H1 (cell line): ENCODE data around the gene DNAJC22. TPM values are rescaled to one million over a fixed set of nuclear protein-coding genes. Genes with fewer than 3 reads are reported as not detected.

Experiments
- CTCF ChIA-PET: fragments of 300-600 bp; sonication (Branson Sonifier 250); formaldehyde crosslinking; loops from one replicate; lab custom pipeline; 2021; ENCODE audit not compliant: partially characterized antibody; lab: Charles Lee
- POLR2A ChIA-PET: fragments of 300-600 bp; sonication (Branson Sonifier 250); formaldehyde crosslinking; loops from one replicate; lab custom pipeline; 2021; ENCODE audit warnings: inconsistent platforms; ENCODE audit not compliant: partially characterized antibody; lab: Charles Lee
- DNase-seq, 2 experiments: peaks; one replicate each; pipeline versions ENCODE4 v3.0.0 to v3.0.0-alpha.2; 2010 to 2022; ENCODE audit warnings: low spot score in 2 of 2, low read depth in 1 of 2, mixed read lengths in 1 of 2
- FAIRE-seq: peaks from 2 replicates; lab custom pipeline; 2011; peaks lifted over from hg19 to GRCh38; lab: Jason Lieb, UNC
- H2AFZ ChIP-seq: 2 replicates; pipeline ENCODE4 v1.8.1; 2012; ENCODE audit warnings: low read length, inconsistent platforms
- H2AK5ac ChIP-seq: 2 replicates; pipeline ENCODE4 v1.6.1; 2013; ENCODE audit warnings: low read depth, low read length
- H2BK120ac ChIP-seq: replicated peaks from 2 replicates; pipeline ENCODE3; 2013; ENCODE audit warnings: low read depth, low read length, inconsistent platforms
- H2BK12ac ChIP-seq: 2 replicates; pipeline ENCODE4 v1.6.1; 2013; ENCODE audit warnings: low read depth, low read length
- H2BK15ac ChIP-seq: 2 replicates; pipeline ENCODE4 v1.6.1; 2013; ENCODE audit warnings: low read length
- H2BK20ac ChIP-seq: 2 replicates; pipeline ENCODE4 v1.6.1; 2013; ENCODE audit warnings: low read length
- H2BK5ac ChIP-seq: 2 replicates; pipeline ENCODE4 v1.6.1; 2013; ENCODE audit warnings: low read depth, low read length
- H3K14ac ChIP-seq: 2 replicates; pipeline ENCODE4 v1.6.1; 2013; ENCODE audit warnings: inconsistent platforms; ENCODE audit not compliant: insufficient read length
- H3K18ac ChIP-seq: 2 replicates; pipeline ENCODE4 v1.6.1; 2013; ENCODE audit warnings: low read length; ENCODE audit errors: extremely low read depth
- H3K23ac ChIP-seq: 2 replicates; pipeline ENCODE4 v1.6.1; 2013; ENCODE audit warnings: inconsistent platforms; ENCODE audit not compliant: insufficient read length
- H3K23me2 ChIP-seq: 2 replicates; pipeline ENCODE4 v1.6.1; 2013; ENCODE audit warnings: low read depth, low read length
- H3K27ac ChIP-seq: 2 replicates; pipeline ENCODE4 v1.6.1; 2011; ENCODE audit warnings: low read depth, low read length, inconsistent platforms
- H3K27me3 ChIP-seq, 4 experiments: replicated peaks in 1 of 4; 1 replicate in 1 of 4; 2 replicates in 3 of 4; pipeline versions ENCODE4 v1.6.1 to v1.8.1; 2011 to 2013; ENCODE audit warnings: low read length in 3 of 4, mild to moderate bottlenecking in 3 of 4, inconsistent platforms in 2 of 4, mixed read lengths in 2 of 4, moderate library complexity in 1 of 4; ENCODE audit not compliant: control insufficient read depth in 3 of 4, insufficient read depth in 3 of 4; ENCODE audit errors: extremely low read depth in 1 of 4
- H3K36me3 ChIP-seq, 4 experiments: 2 replicates each; pipeline versions ENCODE4 v1.6.1 to v1.8.1; 2011 to 2013; ENCODE audit warnings: mild to moderate bottlenecking in 4 of 4, low read length in 3 of 4, moderate library complexity in 2 of 4, control low read depth in 1 of 4, inconsistent platforms in 1 of 4; ENCODE audit not compliant: insufficient read depth in 4 of 4, control insufficient read depth in 2 of 4
- H3K4ac ChIP-seq: replicated peaks from 2 replicates; pipeline ENCODE3; 2013; ENCODE audit warnings: low read length, low read depth, mixed read lengths, inconsistent platforms; ENCODE audit not compliant: insufficient read length
- H3K4me1 ChIP-seq, 4 experiments: replicated peaks in 1 of 4; 1 replicate in 1 of 4; 2 replicates in 3 of 4; pipeline versions ENCODE4 v1.6.1 to v1.8.1; 2011 to 2013; ENCODE audit warnings: low read length in 3 of 4, inconsistent platforms in 2 of 4, mixed read lengths in 1 of 4; ENCODE audit not compliant: insufficient read depth in 4 of 4, control insufficient read depth in 3 of 4
- H3K4me2 ChIP-seq, 2 experiments: 2 replicates each; pipeline versions ENCODE4 v1.6.1 to v1.8.1; 2011 to 2013; ENCODE audit warnings: low read depth in 2 of 2, low read length in 2 of 2, control low read depth in 1 of 2, inconsistent platforms in 1 of 2, mild to moderate bottlenecking in 1 of 2; ENCODE audit not compliant: insufficient read depth in 1 of 2
- H3K4me3 ChIP-seq, 4 experiments: fragments of 200-600, 300-600 bp in 1 of 4; sonication (generic), shearing (Covaris generic), sonication (Bioruptor Twin) in 1 of 4; 2 replicates each; pipeline versions ENCODE4 v1.5.1 to v1.8.1; 2011 to 2016; ENCODE audit warnings: low read length in 4 of 4, low read depth in 3 of 4, control low read depth in 2 of 4, inconsistent platforms in 2 of 4, mild to moderate bottlenecking in 2 of 4, mixed read lengths in 1 of 4, moderate library complexity in 1 of 4; ENCODE audit not compliant: insufficient read depth in 2 of 4; ENCODE audit errors: extremely low read depth in 1 of 4
- H3K56ac ChIP-seq: replicated peaks from 2 replicates; pipeline ENCODE3; 2013; ENCODE audit warnings: low read depth, mild to moderate bottlenecking, mixed read lengths, low read length, inconsistent platforms; ENCODE audit not compliant: insufficient read length
- H3K79me1 ChIP-seq: 2 replicates; pipeline ENCODE4 v1.6.1; 2013; ENCODE audit warnings: low read depth, low read length, control low read depth
- H3K79me2 ChIP-seq, 2 experiments: 2 replicates each; pipeline versions ENCODE4 v1.6.1 to v1.8.1; 2012 to 2013; ENCODE audit warnings: low read length in 2 of 2, mild to moderate bottlenecking in 2 of 2, inconsistent platforms in 1 of 2; ENCODE audit not compliant: insufficient read depth in 2 of 2, control insufficient read depth in 1 of 2
- H3K9ac ChIP-seq, 4 experiments: replicated peaks in 1 of 4; 1 replicate in 1 of 4; 2 replicates in 3 of 4; pipeline versions ENCODE4 v1.6.1 to v1.8.1; 2011 to 2013; ENCODE audit warnings: low read depth in 3 of 4, low read length in 3 of 4, control low read depth in 2 of 4, mild to moderate bottlenecking in 2 of 4, moderate library complexity in 2 of 4, inconsistent platforms in 1 of 4; ENCODE audit errors: extremely low read depth in 1 of 4
- H3K9me3 ChIP-seq, 2 experiments: 2 replicates each; pipeline versions ENCODE4 v1.6.1 to v1.8.1; 2012 to 2013; ENCODE audit warnings: mild to moderate bottlenecking in 2 of 2, moderate library complexity in 2 of 2, control low read depth in 1 of 2, inconsistent platforms in 1 of 2, low read depth in 1 of 2, low read length in 1 of 2, mixed read lengths in 1 of 2; ENCODE audit not compliant: insufficient read depth in 2 of 2
- H4K20me1 ChIP-seq, 2 experiments: replicated peaks in 1 of 2; 2 replicates each; pipeline versions ENCODE3 to v1.8.1; 2011 to 2013; ENCODE audit warnings: inconsistent platforms in 2 of 2, low read length in 2 of 2, mild to moderate bottlenecking in 1 of 2; ENCODE audit not compliant: insufficient read depth in 2 of 2, control insufficient read depth in 1 of 2
- H4K5ac ChIP-seq: 2 replicates; pipeline ENCODE4 v1.6.1; 2013; ENCODE audit warnings: low read length, low read depth, mixed read lengths, inconsistent platforms; ENCODE audit not compliant: insufficient read length
- H4K8ac ChIP-seq: 2 replicates; pipeline ENCODE4 v1.8.0; 2013; ENCODE audit warnings: mild to moderate bottlenecking, moderate library complexity, low read length, inconsistent platforms; ENCODE audit not compliant: insufficient read depth; ENCODE audit errors: extremely low read depth
- H4K91ac ChIP-seq: replicated peaks from 2 replicates; pipeline ENCODE3; 2013; ENCODE audit warnings: low read length, mixed read lengths, inconsistent platforms; ENCODE audit not compliant: insufficient read length
- EGR1 ChIP-seq: IDR thresholded peaks from 2 replicates; pipeline ENCODE4 v1.6.1; 2011; ENCODE audit warnings: low read depth, low read length, borderline replicate concordance
- EP300 ChIP-seq, 2 experiments: IDR thresholded peaks; 1 replicate in 1 of 2; 2 replicates in 1 of 2; pipeline ENCODE4 v1.6.1; 2011 to 2012; ENCODE audit warnings: low read depth in 2 of 2, low read length in 2 of 2, mild to moderate bottlenecking in 2 of 2, borderline replicate concordance in 1 of 2, inconsistent platforms in 1 of 2, moderate library complexity in 1 of 2
- EZH2 ChIP-seq: fragments of 200-600 bp; sonication (generic); IDR thresholded peaks from 2 replicates; pipeline ENCODE4 v1.7.1; 2012; ENCODE audit warnings: low read depth, mild to moderate bottlenecking, moderate library complexity, low read length, inconsistent platforms; ENCODE audit not compliant: severe bottlenecking
- KDM4A ChIP-seq: IDR thresholded peaks from one replicate; pipeline ENCODE4 v1.7.1; 2012; ENCODE audit warnings: low read depth, mild to moderate bottlenecking, moderate library complexity, low read length, inconsistent platforms; ENCODE audit not compliant: severe bottlenecking
- NRF1 ChIP-seq: IDR thresholded peaks from 2 replicates; pipeline ENCODE4 v1.6.1; 2011; ENCODE audit warnings: mild to moderate bottlenecking, low read depth, low read length, improper control_type of control experiment
- SUZ12 ChIP-seq: fragments of 200-600 bp; sonication (generic); IDR thresholded peaks from 2 replicates; pipeline ENCODE4 v1.6.1; 2012; ENCODE audit warnings: mild to moderate bottlenecking, inconsistent platforms, low read length, moderate library complexity, mixed read lengths
- WGBS, 2 experiments: shearing (Covaris generic) in 1 of 2; methylation state at CpG; one replicate each; pipeline versions ENCODE4 v1.1.6 to v1.1.7; 2013 to 2015; ENCODE audit warnings: low lambda C conversion rate in 2 of 2, mixed read lengths in 2 of 2, inconsistent platforms in 1 of 2, low coverage in 1 of 2, missing lambda C conversion rate in 1 of 2; ENCODE audit not compliant: insufficient replicate concordance in 2 of 2, insufficient coverage in 1 of 2, insufficient read length in 1 of 2; ENCODE audit errors: extremely low coverage in 1 of 2, missing lambda C conversion rate in 1 of 2; 5-methylcytosine and 5-hydroxymethylcytosine counted together
- polyA plus RNA-seq, 7 experiments: library from polyadenylated mRNA; depleted of rRNA in 3 of 7; stranded (reverse) in 5 of 7; unstranded in 2 of 7; fragments of >200 nt in 5 of 7; fragments of 200-250 nt in 2 of 7; gene quantifications; 1 replicate in 5 of 7; 2 replicates in 1 of 7; 4 replicates in 1 of 7; pipeline versions ENCODE4 v1.2.1 to v1.2.3, GENCODE V29; 2011 to 2013; ENCODE audit warnings: missing spikeins in 2 of 7, mixed read lengths in 2 of 7
- total RNA-seq: library from RNA; stranded (reverse); fragmentation: NEBNext Ultra II Directional; extraction: Animal tissue kit (Norgen Biotek cat#: 25700); gene quantifications from 2 replicates; pipeline ENCODE4 v1.2.1, GENCODE V29; 2021

DNAJC22 gene
- total and polyA plus RNA-seq, 2 of the 8 experiments (the other 6 are each of a cell fraction or from before 2014, with no cell fraction given): 0.20 to 0.39 TPM

DNA sequence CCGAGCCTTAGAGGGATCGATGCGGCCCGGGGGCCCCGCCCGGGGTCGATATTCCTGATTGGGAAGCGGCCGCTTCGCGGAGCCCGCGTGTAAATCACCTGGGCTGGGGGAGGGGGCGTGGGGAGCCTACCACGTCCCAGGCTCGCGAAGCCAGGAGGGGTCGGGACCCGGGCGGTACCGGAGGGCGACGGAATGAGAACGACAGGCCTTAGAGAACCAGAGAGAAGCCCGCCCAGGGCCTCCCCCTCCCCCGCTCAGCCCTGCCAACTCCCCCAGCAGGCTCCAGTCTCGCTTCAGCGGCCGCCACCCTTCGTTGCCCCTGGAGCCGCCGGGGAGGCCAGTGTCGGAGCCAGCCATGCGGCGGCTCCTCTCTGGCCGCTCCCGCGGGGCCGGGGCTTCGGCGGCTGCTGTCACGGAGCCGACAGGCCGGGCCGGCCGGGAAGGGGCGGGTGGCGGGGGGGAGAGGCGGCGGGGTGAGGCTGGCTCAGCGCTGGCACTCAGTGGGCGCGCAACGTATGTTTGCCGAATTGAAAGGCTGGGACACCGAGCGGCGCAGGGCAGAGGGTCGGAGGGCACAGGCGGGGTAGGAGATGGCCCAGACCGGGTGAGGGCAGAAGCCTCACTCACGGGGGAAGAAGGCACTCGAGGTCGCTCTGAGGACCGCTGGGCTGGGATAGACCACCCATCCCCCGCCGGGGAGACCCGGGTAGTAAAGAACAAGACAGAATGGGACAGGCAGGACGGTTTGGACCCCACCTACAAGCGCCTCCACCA, 1.4 kb upstream of the DNAJC22 start:
- Histone ChIP-seq H3K9me3 (no peaks in the 10 kb centered on the region), H4K5ac (no peak overlapping the region), H2BK15ac (0 out of 2 replicates have a peak overlapping the region, but pooled peaks have one; percentile 40), H2BK120ac (no peak overlapping the region), H2AFZ (no peak overlapping the region), H3K14ac (no peak overlapping the region), H3K23me2 (peaks cover 9% of the 10 kb centered on the region), H3K27me3 (peaks cover 66 to 95% (median 91%) of the 10 kb centered on the region in 4 experiments), H3K79me2 (no peaks in the 10 kb centered on the region), H3K23ac (no peak overlapping the region), H3K18ac (no peak overlapping the region), H2BK20ac (no peak overlapping the region), H3K9ac (no peak overlapping the region), H4K8ac (no peak overlapping the region; the same call in 1 of the 2 replicates), H2BK12ac (no peak overlapping the region), H3K4ac (no peak overlapping the region), H3K56ac (no peak overlapping the region), H2AK5ac (no peak overlapping the region), H3K79me1 (no peaks in the 10 kb centered on the region), H4K91ac (no peak overlapping the region), H3K4me3 (peak overlapping the region; percentile 25 to 69 (median 40); a peak in 5 of 8 replicates), H3K4me1 (peaks cover 4 to 38% (median 24%) of the 10 kb centered on the region in 4 experiments), H3K36me3 (no peaks in the 10 kb centered on the region; a peak in 1 of 8 replicates), H3K27ac (no peak overlapping the region), H3K4me2 (peak overlapping the region; percentile 45 to 80), H2BK5ac (no peak overlapping the region), H4K20me1 (peaks cover 13 to 19% of the 10 kb centered on the region in 2 experiments)
- CTCF ChIA-PET: interaction anchor here (4.3 to 26.7 kb wide), 5 partner anchors 11 to 208 kb away, joined by 25 to 538 read pairs (median 115); partner anchors contain the start of genes C1QL4 and PRPH
- POLR2A ChIA-PET: interaction anchor here (1.0 to 2.6 kb wide), 5 partner anchors 12 to 63 kb away, joined by 3 to 22 read pairs (median 8); partner anchors contain the start of genes PRPH and SPATS2
- 1% methylated on average over 20 of the region's 70 CpGs; no CpG with 5 or more reads in 1 of the 2 experiments for WGBS, 2 experiments
- peak in 1 of 2 experiments; percentile 67 for DNase-seq
- TF ChIP-seq SUZ12 (peak; percentile 2; the same call in 1 of the 2 replicates), EGR1 (no peak), KDM4A (peak; percentile 14), NRF1 (no peak), EP300 (IDR thresholded peaks at IDR 0.05; ENCODE audit: borderline replicate concordance in 1 of 2, low read depth in 2 of 2, low read length in 2 of 2) (no peak), EZH2 (peak; percentile 59)
- FAIRE-seq: no peak
